ENCODE measurements around the gene PHKA2.

Gene PHKA2

GRCh38 chrX:18945483-18945882, 38.4 kb downstream of the PHKA2 start:
- TF ChIP-seq, protein P1, sequence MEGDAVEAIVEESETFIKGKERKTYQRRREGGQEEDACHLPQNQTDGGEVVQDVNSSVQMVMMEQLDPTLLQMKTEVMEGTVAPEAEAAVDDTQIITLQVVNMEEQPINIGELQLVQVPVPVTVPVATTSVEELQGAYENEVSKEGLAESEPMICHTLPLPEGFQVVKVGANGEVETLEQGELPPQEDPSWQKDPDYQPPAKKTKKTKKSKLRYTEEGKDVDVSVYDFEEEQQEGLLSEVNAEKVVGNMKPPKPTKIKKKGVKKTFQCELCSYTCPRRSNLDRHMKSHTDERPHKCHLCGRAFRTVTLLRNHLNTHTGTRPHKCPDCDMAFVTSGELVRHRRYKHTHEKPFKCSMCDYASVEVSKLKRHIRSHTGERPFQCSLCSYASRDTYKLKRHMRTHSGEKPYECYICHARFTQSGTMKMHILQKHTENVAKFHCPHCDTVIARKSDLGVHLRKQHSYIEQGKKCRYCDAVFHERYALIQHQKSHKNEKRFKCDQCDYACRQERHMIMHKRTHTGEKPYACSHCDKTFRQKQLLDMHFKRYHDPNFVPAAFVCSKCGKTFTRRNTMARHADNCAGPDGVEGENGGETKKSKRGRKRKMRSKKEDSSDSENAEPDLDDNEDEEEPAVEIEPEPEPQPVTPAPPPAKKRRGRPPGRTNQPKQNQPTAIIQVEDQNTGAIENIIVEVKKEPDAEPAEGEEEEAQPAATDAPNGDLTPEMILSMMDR (IDR thresholded peaks at IDR 0.05) = no peak
- Mint-ChIP-seq H3K9me3 (peaks cover 55% of the 10 kb centered on the region), H3K4me3 (no peak overlapping the region), H3K27ac (no peak overlapping the region), H3K36me3 (ENCODE audit: low read depth) (peaks cover 35% of the 10 kb centered on the region), H3K27me3 (ENCODE audit: low read depth, poor library complexity) (no peaks in the 10 kb centered on the region), H3K4me1 (peaks cover 5% of the 10 kb centered on the region)
- no peak for DNase-seq

- Mint-ChIP-seq H3K27me3 (ENCODE audit: low read depth, poor library complexity) (no peaks in the 10 kb centered on the region), H3K9me3 (peaks cover 52% of the 10 kb centered on the region), H3K27ac (no peak overlapping the region), H3K4me1 (peaks cover 5% of the 10 kb centered on the region), H3K36me3 (ENCODE audit: low read depth) (peaks cover 40% of the 10 kb centered on the region), H3K4me3 (no peak overlapping the region)
- DNase-seq = no peak
- TF ChIP-seq, protein P1 (IDR thresholded peaks at IDR 0.05) = no peak
These were observed 39.4 kb downstream of the PHKA2 start for GRCh38 chrX:18944482-18944881.

GRCh38 chrX:18941896-18942295, 42.0 kb downstream of the PHKA2 start:
- no peak for DNase-seq
- peaks cover 5% of the 10 kb centered on the region for H3K4me1 Mint-ChIP-seq
- TF ChIP-seq, protein P1 (IDR thresholded peaks at IDR 0.05) = no peak
- peaks cover 57% of the 10 kb centered on the region for H3K9me3 Mint-ChIP-seq
- no peak overlapping the region for H3K4me3 Mint-ChIP-seq
- no peak overlapping the region for H3K27ac Mint-ChIP-seq
- no peaks in the 10 kb centered on the region for H3K27me3 Mint-ChIP-seq (ENCODE audit: low read depth, poor library complexity)
- peaks cover 41% of the 10 kb centered on the region for H3K36me3 Mint-ChIP-seq (ENCODE audit: low read depth)

DNA sequence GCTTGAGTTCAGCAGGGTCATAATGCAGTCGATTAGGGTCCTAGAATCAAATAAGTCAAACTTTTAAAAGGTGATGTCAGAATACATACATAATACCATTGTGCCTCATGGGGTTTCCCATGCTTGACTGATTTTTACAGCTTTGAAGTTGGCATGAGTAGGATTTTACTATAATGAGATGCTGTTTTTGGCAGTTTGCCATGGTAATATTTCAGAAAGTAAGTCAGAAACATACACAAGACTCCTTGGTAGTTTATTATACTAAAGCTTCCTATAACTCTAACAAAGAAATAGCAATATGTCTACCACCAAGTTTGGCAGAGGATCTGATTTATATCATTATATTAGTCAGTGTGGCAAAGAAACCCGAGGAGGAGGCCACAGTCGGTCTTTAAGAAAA, 45.2 kb downstream of the PHKA2 start:
- DNase-seq = no peak
- no peaks in the 10 kb centered on the region for H3K27me3 Mint-ChIP-seq (ENCODE audit: low read depth, poor library complexity)
- H3K9me3 Mint-ChIP-seq = peaks cover 59% of the 10 kb centered on the region
- no peaks in the 10 kb centered on the region for H3K4me1 Mint-ChIP-seq
- no peak overlapping the region for H3K4me3 Mint-ChIP-seq
- peaks cover 39% of the 10 kb centered on the region for H3K36me3 Mint-ChIP-seq (ENCODE audit: low read depth)
- TF ChIP-seq, protein P1 (IDR thresholded peaks at IDR 0.05) = no peak
- no peak overlapping the region for H3K27ac Mint-ChIP-seq

DNA sequence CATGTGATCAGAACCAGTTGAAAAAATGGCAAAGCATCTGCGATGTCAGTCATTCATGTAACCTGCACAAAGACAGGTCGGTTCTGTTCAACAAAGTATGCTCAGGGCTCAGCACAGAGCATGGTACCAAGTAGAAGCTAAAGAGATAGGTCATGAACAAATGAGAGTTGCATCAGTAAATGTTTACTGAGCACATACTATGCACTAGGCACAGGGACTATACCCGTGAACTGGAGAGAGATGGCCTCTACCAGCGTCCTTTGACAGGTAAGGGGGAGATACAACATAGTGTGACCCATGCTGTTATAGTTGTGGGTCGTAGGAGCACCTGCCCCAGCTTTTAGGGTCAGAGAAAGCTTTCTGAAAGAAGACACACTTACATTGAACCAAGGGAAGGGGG, 46.7 kb downstream of the PHKA2 start:
- no peaks in the 10 kb centered on the region for H3K4me1 Mint-ChIP-seq
- TF ChIP-seq, protein P1 (IDR thresholded peaks at IDR 0.05) = no peak
- no peak overlapping the region for H3K27ac Mint-ChIP-seq
- no peaks in the 10 kb centered on the region for H3K27me3 Mint-ChIP-seq (ENCODE audit: low read depth, poor library complexity)
- no peak for DNase-seq
- H3K9me3 Mint-ChIP-seq = peaks cover 57% of the 10 kb centered on the region
- H3K36me3 Mint-ChIP-seq (ENCODE audit: low read depth) = peaks cover 34% of the 10 kb centered on the region
- no peak overlapping the region for H3K4me3 Mint-ChIP-seq

- TF ChIP-seq, protein P1 (IDR thresholded peaks at IDR 0.05) = no peak
- H3K27ac Mint-ChIP-seq = no peak overlapping the region
- peaks cover 25% of the 10 kb centered on the region for H3K36me3 Mint-ChIP-seq (ENCODE audit: low read depth)
- no peak for DNase-seq
- no peak overlapping the region for H3K4me3 Mint-ChIP-seq
- no peaks in the 10 kb centered on the region for H3K27me3 Mint-ChIP-seq (ENCODE audit: low read depth, poor library complexity)
- H3K9me3 Mint-ChIP-seq = peaks cover 52% of the 10 kb centered on the region
- H3K4me1 Mint-ChIP-seq = no peaks in the 10 kb centered on the region
These were observed 48.0 kb downstream of the PHKA2 start for GRCh38 chrX:18935893-18936292.

All from nephron progenitor cell (in vitro differentiated cells).